Uterus (tissue), 2 donors: ENCODE data around the gene HERC4.

Experiments
- CTCF ChIP-seq, 4 experiments: fragments of 200-600 bp in 2 of 4; fragments of 450-650 bp in 2 of 4; sonication (generic) in 2 of 4; IDR thresholded peaks; one replicate each; pipeline ENCODE4 v1.5.1; 2016 to 2019; ENCODE audit warnings: antibody characterized with exemption in 4 of 4, mild to moderate bottlenecking in 2 of 4, moderate library complexity in 1 of 4
- POLR2A ChIP-seq, 2 donors: fragments of 450-650 bp; IDR thresholded peaks; one replicate each; pipeline ENCODE4 v1.6.1; 2016; ENCODE audit warnings: antibody characterized with exemption in 2 of 2, mild to moderate bottlenecking in 1 of 2, moderate library complexity in 1 of 2

GRCh38 chr10:68001000-68001399 is 74.1 kb downstream of the HERC4 start:
- TF ChIP-seq CTCF (IDR thresholded peaks at IDR 0.05) (no peak), POLR2A (IDR thresholded peaks at IDR 0.05) (no peak)
